Measurements from ENCODE around the gene STN1.
A peak's percentile ranks its signal among the peaks of the same experiment; 100 is the strongest.

The STN1 gene

DNA sequence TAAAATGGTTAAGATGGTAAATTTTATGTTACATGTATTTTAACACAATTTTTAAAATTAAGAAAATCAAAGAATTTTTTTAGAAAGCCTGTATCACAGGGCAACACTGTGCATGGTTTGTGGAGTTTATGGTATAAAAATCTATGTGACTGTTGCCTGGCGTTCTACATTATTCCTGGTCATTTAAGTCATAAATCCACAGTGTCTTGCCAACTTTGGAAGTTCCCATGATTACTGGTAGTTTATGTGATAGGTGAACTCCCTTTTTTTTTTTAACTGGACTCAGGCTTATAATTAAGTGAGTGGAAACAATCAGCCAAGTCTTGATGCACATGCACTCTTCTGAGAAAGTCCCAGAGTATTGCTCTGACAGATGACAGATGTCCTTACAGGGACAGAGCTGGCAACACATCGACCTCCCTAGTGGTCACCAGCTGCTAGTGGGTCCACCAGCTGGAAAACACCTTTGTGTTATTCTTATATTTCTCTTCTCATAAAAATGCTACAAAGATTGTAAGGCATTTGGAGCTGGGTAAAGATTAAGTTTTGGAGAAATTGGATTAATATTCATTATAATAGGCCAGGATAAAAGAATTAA lies 8.8 kb upstream of the STN1 start:
- H3K9me3 ChIP-seq (replicated peaks; ENCODE audit: low read length) = no peaks in the 10 kb centered on the region
- no peak overlapping the region for H3K9ac ChIP-seq (ENCODE audit: low read depth, low read length)
- H3K4me1 ChIP-seq (ENCODE audit: control insufficient read depth, insufficient read depth, low read length) = no peaks in the 10 kb centered on the region
- no peak overlapping the region for H3K4me3 ChIP-seq (ENCODE audit: low read length)
- no peaks in the 10 kb centered on the region for H3K36me3 ChIP-seq (ENCODE audit: insufficient read depth, low read length)
- no peaks in the 10 kb centered on the region for H3K27me3 ChIP-seq (ENCODE audit: control insufficient read depth, insufficient read depth, low read length)
- H3K4me2 ChIP-seq (ENCODE audit: low read length) = no peak overlapping the region

- Histone ChIP-seq H3K9me3 (replicated peaks; ENCODE audit: low read length) (no peaks in the 10 kb centered on the region), H3K27me3 (ENCODE audit: control insufficient read depth, insufficient read depth, low read length) (no peaks in the 10 kb centered on the region), H3K9ac (ENCODE audit: low read depth, low read length) (no peak overlapping the region), H3K4me3 (ENCODE audit: low read length) (no peak overlapping the region), H3K4me2 (ENCODE audit: low read length) (no peak overlapping the region), H3K36me3 (ENCODE audit: insufficient read depth, low read length) (no peaks in the 10 kb centered on the region), H3K4me1 (ENCODE audit: control insufficient read depth, insufficient read depth, low read length) (no peaks in the 10 kb centered on the region)
These were observed 7.6 kb upstream of the STN1 start for GRCh38 chr10:103925591-103925990.

DNA sequence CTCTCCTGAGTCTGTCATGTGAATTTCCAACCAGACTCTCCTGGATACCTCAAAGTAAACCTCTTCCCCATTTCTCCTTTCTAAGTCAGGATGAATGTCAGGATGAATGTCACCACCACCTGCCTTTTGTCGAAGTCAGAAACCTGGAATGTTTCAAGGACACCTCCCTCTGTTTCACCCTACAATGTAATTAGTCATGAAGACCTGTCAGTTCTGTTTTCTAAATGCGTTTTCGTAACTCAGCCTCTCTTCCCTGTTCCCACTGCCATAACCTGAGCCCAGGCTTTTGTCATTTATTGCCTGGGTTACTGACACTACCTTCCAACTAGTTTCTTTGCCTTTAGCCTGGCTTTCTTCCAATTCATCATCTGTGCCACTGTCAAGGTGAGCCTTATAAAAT lies 5.5 kb upstream of the STN1 start:
- H3K9me3 ChIP-seq (replicated peaks; ENCODE audit: low read length) = no peaks in the 10 kb centered on the region
- H3K36me3 ChIP-seq (ENCODE audit: insufficient read depth, low read length) = no peaks in the 10 kb centered on the region
- no peaks in the 10 kb centered on the region for H3K27me3 ChIP-seq (ENCODE audit: control insufficient read depth, insufficient read depth, low read length)
- H3K4me1 ChIP-seq (ENCODE audit: control insufficient read depth, insufficient read depth, low read length) = peaks cover 6% of the 10 kb centered on the region
- H3K9ac ChIP-seq (ENCODE audit: low read depth, low read length) = no peak overlapping the region
- H3K4me2 ChIP-seq (ENCODE audit: low read length) = no peak overlapping the region
- H3K4me3 ChIP-seq (ENCODE audit: low read length) = no peak overlapping the region

DNA sequence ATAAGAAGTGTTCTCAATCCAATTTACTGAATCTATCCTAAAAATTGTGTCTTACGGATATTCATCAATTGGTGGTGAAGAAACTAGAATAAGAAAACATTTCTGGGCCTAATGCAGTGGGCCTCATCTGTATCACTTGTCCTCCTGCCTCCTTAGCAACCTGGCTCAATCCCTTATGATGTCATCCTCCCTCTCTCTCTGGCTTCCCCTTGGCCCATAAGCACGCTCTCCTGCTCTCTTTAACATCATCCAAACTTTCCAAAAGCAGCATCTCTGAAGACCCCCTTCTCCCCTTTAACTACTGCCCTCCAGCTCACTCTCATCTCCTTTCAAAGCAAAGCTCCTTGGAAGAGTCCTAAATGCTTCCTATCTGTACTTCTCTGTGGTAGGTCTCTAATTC lies 4.7 kb upstream of the STN1 start:
- Histone ChIP-seq H3K4me1 (ENCODE audit: control insufficient read depth, insufficient read depth, low read length) (peaks cover 8% of the 10 kb centered on the region), H3K36me3 (ENCODE audit: insufficient read depth, low read length) (no peaks in the 10 kb centered on the region), H3K9me3 (replicated peaks; ENCODE audit: low read length) (no peaks in the 10 kb centered on the region), H3K4me3 (ENCODE audit: low read length) (no peak overlapping the region), H3K9ac (ENCODE audit: low read depth, low read length) (no peak overlapping the region), H3K27me3 (ENCODE audit: control insufficient read depth, insufficient read depth, low read length) (no peaks in the 10 kb centered on the region), H3K4me2 (ENCODE audit: low read length) (no peak overlapping the region)

DNA sequence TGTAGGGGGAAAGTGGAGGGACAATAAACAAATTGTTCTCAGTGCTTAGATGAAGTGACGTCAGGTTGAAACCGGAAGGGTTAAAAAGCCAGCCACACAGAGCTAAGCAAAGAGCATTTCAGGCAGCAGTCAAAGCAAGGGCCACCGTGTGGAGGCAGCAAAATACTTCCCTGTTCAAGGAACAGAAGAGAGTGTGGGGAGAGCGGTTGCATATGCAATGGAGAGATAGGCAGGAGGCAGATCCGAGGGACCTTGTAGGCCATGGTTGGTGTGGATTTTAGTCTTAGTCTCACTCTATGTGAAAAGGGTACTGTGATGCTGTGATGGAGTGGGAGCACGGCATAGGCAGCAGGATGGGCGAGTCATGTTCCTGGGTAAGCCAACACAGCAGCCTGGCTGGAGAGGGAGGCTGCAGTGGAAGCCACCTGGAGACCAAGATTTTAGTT lies 3.8 kb upstream of the STN1 start:
- Histone ChIP-seq H3K9me3 (replicated peaks; ENCODE audit: low read length) (no peaks in the 10 kb centered on the region), H3K9ac (ENCODE audit: low read depth, low read length) (no peak overlapping the region), H3K36me3 (ENCODE audit: insufficient read depth, low read length) (no peaks in the 10 kb centered on the region), H3K4me3 (ENCODE audit: low read length) (no peak overlapping the region), H3K4me1 (ENCODE audit: control insufficient read depth, insufficient read depth, low read length) (peaks cover 15% of the 10 kb centered on the region), H3K4me2 (ENCODE audit: low read length) (no peak overlapping the region), H3K27me3 (ENCODE audit: control insufficient read depth, insufficient read depth, low read length) (no peaks in the 10 kb centered on the region)

DNA sequence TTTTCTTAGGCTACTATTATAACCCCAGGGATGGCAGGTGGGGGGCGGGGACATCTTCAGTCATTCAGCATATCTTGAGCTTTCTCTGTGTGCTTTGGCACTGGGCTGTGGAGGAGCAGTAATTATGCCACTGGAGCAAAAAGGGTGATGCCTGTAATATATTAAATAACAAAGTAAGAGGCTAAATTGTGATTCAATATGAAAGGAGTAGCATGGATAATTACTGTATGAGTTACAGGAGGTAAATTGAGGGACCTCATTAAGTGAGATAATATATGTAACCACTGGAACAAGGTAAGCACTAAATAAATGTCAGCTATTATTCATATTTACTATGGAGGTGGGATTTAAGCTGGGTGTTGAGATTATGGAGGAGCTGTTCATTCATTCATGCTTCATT lies 3.3 kb upstream of the STN1 start:
- no peaks in the 10 kb centered on the region for H3K9me3 ChIP-seq (replicated peaks; ENCODE audit: low read length)
- H3K36me3 ChIP-seq (ENCODE audit: insufficient read depth, low read length) = no peaks in the 10 kb centered on the region
- no peak overlapping the region for H3K4me2 ChIP-seq (ENCODE audit: low read length)
- no peak overlapping the region for H3K9ac ChIP-seq (ENCODE audit: low read depth, low read length)
- no peak overlapping the region for H3K4me3 ChIP-seq (ENCODE audit: low read length)
- H3K27me3 ChIP-seq (ENCODE audit: control insufficient read depth, insufficient read depth, low read length) = no peaks in the 10 kb centered on the region
- peaks cover 21% of the 10 kb centered on the region for H3K4me1 ChIP-seq (ENCODE audit: control insufficient read depth, insufficient read depth, low read length)

DNA sequence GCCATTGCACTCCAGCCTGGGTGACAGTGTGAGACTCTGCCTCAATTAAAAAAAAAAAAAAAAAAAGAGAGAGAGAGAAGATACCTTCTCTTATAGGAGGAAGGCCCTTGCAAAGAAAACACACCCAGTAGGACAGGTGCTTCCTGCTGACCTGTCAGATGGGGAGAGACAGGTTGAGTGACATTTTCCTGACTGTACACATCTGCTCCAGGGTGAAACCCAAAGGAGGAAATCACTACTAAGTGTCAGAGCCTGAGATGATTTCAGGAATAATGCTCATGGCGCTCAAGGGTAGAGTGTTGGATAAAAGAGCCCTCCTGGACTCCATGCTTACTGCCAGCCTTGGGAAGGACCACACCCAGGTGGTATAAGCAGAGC lies 1.7 kb upstream of the STN1 start:
- peaks cover 12% of the 10 kb centered on the region for H3K36me3 ChIP-seq (ENCODE audit: insufficient read depth, low read length)
- no peak overlapping the region for H3K9ac ChIP-seq (ENCODE audit: low read depth, low read length)
- no peak overlapping the region for H3K4me3 ChIP-seq (ENCODE audit: low read length)
- H3K4me1 ChIP-seq (ENCODE audit: control insufficient read depth, insufficient read depth, low read length) = peaks cover 27% of the 10 kb centered on the region
- no peaks in the 10 kb centered on the region for H3K27me3 ChIP-seq (ENCODE audit: control insufficient read depth, insufficient read depth, low read length)
- no peaks in the 10 kb centered on the region for H3K9me3 ChIP-seq (replicated peaks; ENCODE audit: low read length)
- H3K4me2 ChIP-seq (ENCODE audit: low read length) = no peak overlapping the region

- Histone ChIP-seq H3K36me3 (ENCODE audit: insufficient read depth, low read length) (peaks cover 12% of the 10 kb centered on the region), H3K4me3 (ENCODE audit: low read length) (peak overlapping the region; percentile 79), H3K4me2 (ENCODE audit: low read length) (peak overlapping the region; percentile 93), H3K9me3 (replicated peaks; ENCODE audit: low read length) (no peaks in the 10 kb centered on the region), H3K4me1 (ENCODE audit: control insufficient read depth, insufficient read depth, low read length) (peaks cover 27% of the 10 kb centered on the region), H3K9ac (ENCODE audit: low read depth, low read length) (peak overlapping the region; percentile 90), H3K27me3 (ENCODE audit: control insufficient read depth, insufficient read depth, low read length) (no peaks in the 10 kb centered on the region)
These were observed 507 bp downstream of the STN1 start for GRCh38 chr10:103917302-103918052.

DNA sequence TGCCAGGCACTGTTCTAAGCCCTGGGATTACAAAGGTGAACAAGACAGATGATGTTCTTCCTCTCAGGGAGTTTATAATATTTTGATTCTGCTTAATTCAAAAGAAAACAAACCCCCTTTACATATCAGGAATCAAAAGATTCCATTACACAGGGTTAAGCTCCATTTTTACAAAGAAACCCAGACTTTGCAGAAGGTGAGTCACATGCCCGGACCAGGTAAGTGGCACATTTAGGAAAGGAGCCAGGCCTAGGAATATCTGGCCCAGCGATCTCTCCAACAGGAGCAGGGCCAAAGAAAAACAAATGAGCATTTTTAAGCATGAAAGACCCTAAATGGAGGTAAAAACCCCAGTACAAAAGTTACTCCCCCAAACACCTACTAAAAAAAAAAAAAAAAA lies 1.1 kb downstream of the STN1 start:
- Histone ChIP-seq H3K4me1 (ENCODE audit: control insufficient read depth, insufficient read depth, low read length) (peaks cover 27% of the 10 kb centered on the region), H3K9me3 (replicated peaks; ENCODE audit: low read length) (no peaks in the 10 kb centered on the region), H3K4me2 (ENCODE audit: low read length) (peak overlapping the region; percentile 93), H3K27me3 (ENCODE audit: control insufficient read depth, insufficient read depth, low read length) (no peaks in the 10 kb centered on the region), H3K9ac (ENCODE audit: low read depth, low read length) (peak overlapping the region; percentile 90), H3K36me3 (ENCODE audit: insufficient read depth, low read length) (peaks cover 12% of the 10 kb centered on the region), H3K4me3 (ENCODE audit: low read length) (peak overlapping the region; percentile 79)

DNA sequence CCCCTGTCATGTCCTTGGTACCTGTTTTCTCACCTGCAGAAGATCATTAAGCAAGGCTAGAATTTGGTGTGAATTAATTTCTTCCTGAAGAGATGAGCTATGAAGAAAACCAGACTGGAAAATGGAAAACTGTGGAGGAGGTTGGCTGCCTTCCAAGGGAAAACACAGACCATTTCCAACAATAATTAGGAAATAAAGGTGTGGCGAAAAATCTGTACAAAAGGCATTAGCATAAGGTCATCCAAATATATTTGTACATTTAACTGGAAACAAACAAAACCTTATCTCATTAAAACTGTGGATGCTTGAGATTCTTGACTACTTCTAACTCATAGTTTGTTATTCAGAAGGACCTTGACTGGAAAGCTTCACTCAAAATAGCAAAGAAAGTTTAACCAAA lies 1.7 kb downstream of the STN1 start:
- H3K4me1 ChIP-seq (ENCODE audit: control insufficient read depth, insufficient read depth, low read length) = peaks cover 28% of the 10 kb centered on the region
- H3K4me3 ChIP-seq (ENCODE audit: low read length) = peak overlapping the region; percentile 79

GRCh38 chr10:103915796-103916195 lies 2.2 kb downstream of the STN1 start:
- Histone ChIP-seq H3K36me3 (ENCODE audit: insufficient read depth, low read length) (peaks cover 12% of the 10 kb centered on the region), H3K9ac (ENCODE audit: low read depth, low read length) (no peak overlapping the region), H3K4me1 (ENCODE audit: control insufficient read depth, insufficient read depth, low read length) (peaks cover 32% of the 10 kb centered on the region), H3K4me2 (ENCODE audit: low read length) (peak overlapping the region; percentile 93), H3K27me3 (ENCODE audit: control insufficient read depth, insufficient read depth, low read length) (no peaks in the 10 kb centered on the region), H3K4me3 (ENCODE audit: low read length) (peak overlapping the region; percentile 79), H3K9me3 (replicated peaks; ENCODE audit: low read length) (no peaks in the 10 kb centered on the region)

More for the DNA sequence above, 1.7 kb downstream of the STN1 start:
- H3K27me3 ChIP-seq (ENCODE audit: control insufficient read depth, insufficient read depth, low read length) = no peaks in the 10 kb centered on the region
- H3K9ac ChIP-seq (ENCODE audit: low read depth, low read length) = peak overlapping the region; percentile 90
- peak overlapping the region; percentile 93 for H3K4me2 ChIP-seq (ENCODE audit: low read length)
- no peaks in the 10 kb centered on the region for H3K9me3 ChIP-seq (replicated peaks; ENCODE audit: low read length)
- peaks cover 12% of the 10 kb centered on the region for H3K36me3 ChIP-seq (ENCODE audit: insufficient read depth, low read length)

DNA sequence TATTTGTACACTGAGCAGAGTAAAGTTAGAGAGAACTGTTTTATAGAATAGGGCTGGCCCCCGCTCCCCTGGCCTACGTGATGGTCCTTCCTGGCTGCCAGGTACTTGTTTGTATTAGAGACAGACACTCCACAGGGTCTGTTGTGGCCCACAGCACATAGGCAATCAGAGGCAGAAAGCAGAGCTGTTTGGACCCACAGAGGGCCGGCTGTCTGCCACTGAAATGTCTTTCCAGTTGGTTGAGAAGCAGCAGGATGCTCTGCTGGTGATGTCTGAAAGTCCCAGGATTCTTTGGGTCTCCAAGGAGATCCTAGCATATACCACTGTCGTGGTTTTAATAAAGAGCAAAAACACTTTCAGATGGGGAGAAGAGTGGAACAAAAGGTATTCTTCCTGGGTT lies 5.2 kb downstream of the STN1 start:
- Histone ChIP-seq H3K36me3 (ENCODE audit: insufficient read depth, low read length) (peaks cover 12% of the 10 kb centered on the region), H3K9me3 (replicated peaks; ENCODE audit: low read length) (no peaks in the 10 kb centered on the region), H3K27me3 (ENCODE audit: control insufficient read depth, insufficient read depth, low read length) (no peaks in the 10 kb centered on the region), H3K4me1 (ENCODE audit: control insufficient read depth, insufficient read depth, low read length) (peaks cover 44% of the 10 kb centered on the region), H3K9ac (ENCODE audit: low read depth, low read length) (no peak overlapping the region), H3K4me3 (ENCODE audit: low read length) (no peak overlapping the region), H3K4me2 (ENCODE audit: low read length) (no peak overlapping the region)
